ENCODE measurements around the gene ZNF446. TPM values are rescaled to one million over a fixed set of nuclear protein-coding genes. Genes with fewer than 3 reads are reported as not detected.

ZNF446 gene
- total RNA-seq, 2 donors from 2014 or later = 7.4 to 10.5 TPM

DNA sequence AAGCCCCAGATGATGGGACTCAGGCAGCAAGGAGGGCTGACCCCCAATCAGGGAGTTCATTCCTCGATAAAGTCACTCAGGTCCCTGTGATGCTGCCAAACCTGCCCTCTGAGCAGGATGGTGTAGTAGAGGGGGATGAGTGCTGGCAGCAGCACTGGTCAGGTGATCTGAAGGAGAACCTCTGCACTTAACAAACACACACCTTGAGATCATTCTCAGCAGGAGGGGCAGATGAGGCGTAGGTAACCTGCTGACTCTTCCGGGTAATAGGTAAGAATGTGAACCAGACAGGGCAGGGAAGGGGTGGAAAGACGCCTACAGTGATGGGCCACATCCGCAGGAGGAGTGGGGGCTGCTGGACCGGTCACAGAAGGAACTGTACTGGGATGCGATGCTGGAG, 3.2 kb downstream of the ZNF446 start:
- H3K4me1 ChIP-seq = peaks cover 6% of the 10 kb centered on the region
- H3K9ac ChIP-seq (ENCODE audit: low read depth in 2 of 2, low read length in 2 of 2) = no peak overlapping the region
- H3K9me3 ChIP-seq = no peaks in the 10 kb centered on the region
- TF ChIP-seq, protein P1, sequence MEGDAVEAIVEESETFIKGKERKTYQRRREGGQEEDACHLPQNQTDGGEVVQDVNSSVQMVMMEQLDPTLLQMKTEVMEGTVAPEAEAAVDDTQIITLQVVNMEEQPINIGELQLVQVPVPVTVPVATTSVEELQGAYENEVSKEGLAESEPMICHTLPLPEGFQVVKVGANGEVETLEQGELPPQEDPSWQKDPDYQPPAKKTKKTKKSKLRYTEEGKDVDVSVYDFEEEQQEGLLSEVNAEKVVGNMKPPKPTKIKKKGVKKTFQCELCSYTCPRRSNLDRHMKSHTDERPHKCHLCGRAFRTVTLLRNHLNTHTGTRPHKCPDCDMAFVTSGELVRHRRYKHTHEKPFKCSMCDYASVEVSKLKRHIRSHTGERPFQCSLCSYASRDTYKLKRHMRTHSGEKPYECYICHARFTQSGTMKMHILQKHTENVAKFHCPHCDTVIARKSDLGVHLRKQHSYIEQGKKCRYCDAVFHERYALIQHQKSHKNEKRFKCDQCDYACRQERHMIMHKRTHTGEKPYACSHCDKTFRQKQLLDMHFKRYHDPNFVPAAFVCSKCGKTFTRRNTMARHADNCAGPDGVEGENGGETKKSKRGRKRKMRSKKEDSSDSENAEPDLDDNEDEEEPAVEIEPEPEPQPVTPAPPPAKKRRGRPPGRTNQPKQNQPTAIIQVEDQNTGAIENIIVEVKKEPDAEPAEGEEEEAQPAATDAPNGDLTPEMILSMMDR (IDR thresholded peaks at IDR 0.05) = no peak
- no peak for DNase-seq
- no peak overlapping the region for H3K27ac ChIP-seq
- no peaks in the 10 kb centered on the region for H3K27me3 ChIP-seq
- intact Hi-C loops (cut with DNase I) = no loop called here
- H3K4me3 ChIP-seq = no peak overlapping the region
- H3K36me3 ChIP-seq = no peaks in the 10 kb centered on the region

DNA sequence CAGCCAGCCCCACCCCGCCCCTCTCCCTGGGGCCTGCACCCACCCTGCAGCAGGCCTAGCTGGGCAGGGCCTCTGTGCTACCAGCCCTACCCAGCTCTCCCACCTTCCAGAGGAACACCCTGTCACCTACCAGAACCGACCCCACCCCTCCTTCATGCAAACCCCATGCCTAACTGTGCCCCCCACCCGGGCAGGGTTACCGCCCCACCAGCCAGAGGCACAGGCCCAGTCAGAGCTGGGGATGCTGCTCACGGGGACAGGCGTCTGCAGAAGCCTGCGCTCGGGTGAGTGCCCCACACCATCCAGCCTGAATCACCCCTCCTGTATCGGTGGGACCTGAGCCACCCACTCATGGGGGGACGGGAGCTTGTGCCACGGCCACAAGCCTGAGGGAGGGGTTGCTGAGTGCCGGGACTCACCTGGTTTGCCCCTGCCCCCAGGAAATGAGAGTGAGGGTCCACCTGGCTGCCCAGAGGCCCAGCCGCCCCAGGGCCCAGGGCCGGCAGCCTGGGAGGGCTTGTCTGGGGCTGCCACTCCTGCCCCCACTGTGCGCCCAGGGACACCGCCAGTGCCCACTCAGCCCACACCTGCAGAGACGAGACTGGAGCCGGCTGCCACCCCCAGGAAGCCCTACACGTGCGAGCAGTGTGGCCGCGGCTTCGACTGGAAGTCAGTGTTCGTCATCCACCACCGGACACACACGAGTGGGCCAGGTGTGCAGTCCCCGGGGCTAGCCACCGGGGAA, 3.8 kb downstream of the ZNF446 start:
- Histone ChIP-seq H3K9ac (ENCODE audit: low read depth in 2 of 2, low read length in 2 of 2) (no peak overlapping the region), H3K27ac (no peak overlapping the region), H3K4me3 (no peak overlapping the region), H3K9me3 (no peaks in the 10 kb centered on the region), H3K4me1 (peaks cover 5% of the 10 kb centered on the region), H3K36me3 (no peaks in the 10 kb centered on the region), H3K27me3 (no peaks in the 10 kb centered on the region)
- intact Hi-C loops (cut with DNase I) = no loop called here
- TF ChIP-seq, protein P1 (IDR thresholded peaks at IDR 0.05) = no peak
- no peak for DNase-seq

DNA sequence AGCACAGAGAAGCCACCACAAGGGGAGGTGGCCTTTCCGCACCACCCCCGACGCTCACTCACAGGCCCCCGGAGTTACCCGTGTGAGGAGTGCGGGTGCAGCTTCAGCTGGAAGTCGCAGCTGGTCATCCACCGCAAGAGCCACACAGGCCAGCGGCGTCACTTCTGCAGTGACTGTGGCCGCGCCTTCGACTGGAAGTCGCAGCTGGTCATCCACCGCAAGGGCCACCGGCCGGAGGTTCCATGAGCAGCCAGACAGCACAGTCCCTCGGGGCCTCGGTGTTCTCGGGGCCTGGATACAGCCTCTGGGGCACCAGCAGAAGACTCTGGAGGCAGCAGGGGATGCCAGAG, 4.3 kb downstream of the ZNF446 start:
- no peak overlapping the region for H3K9ac ChIP-seq (ENCODE audit: low read depth in 2 of 2, low read length in 2 of 2)
- no peaks in the 10 kb centered on the region for H3K36me3 ChIP-seq
- DNase-seq = no peak

DNA sequence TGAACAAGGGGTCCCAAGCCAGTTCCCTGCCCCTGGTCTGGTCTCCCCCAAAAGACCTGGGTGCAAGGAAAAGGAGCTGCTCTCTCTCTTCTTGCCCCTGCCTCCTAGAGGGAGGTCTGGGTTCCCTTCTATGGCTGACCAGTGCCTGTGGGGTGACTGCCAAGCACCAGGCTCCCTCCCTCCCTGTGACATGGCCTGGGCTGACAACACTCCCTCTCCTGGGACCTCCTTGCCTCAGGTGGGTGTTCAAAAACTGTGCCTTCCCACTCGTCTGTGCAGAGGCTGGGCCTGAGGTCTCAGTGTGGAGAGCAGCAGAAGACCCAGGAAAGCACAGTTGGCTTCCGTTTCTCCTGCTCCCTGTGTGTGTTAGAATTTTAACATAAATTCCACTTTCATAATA, 4.7 kb downstream of the ZNF446 start:
- Histone ChIP-seq H3K27ac (no peak overlapping the region), H3K4me1 (no peaks in the 10 kb centered on the region), H3K36me3 (no peaks in the 10 kb centered on the region), H3K9ac (ENCODE audit: low read depth in 2 of 2, low read length in 2 of 2) (no peak overlapping the region), H3K27me3 (no peaks in the 10 kb centered on the region), H3K4me3 (no peak overlapping the region), H3K9me3 (no peaks in the 10 kb centered on the region)
- intact Hi-C loops (cut with DNase I) = no loop called here
- no peak for DNase-seq
- TF ChIP-seq, protein P1 (IDR thresholded peaks at IDR 0.05) = no peak

More for the DNA sequence above, 4.3 kb downstream of the ZNF446 start:
- Histone ChIP-seq H3K27ac (no peak overlapping the region), H3K4me1 (no peaks in the 10 kb centered on the region), H3K4me3 (no peak overlapping the region), H3K9me3 (no peaks in the 10 kb centered on the region), H3K27me3 (no peaks in the 10 kb centered on the region)
- TF ChIP-seq, protein P1 (IDR thresholded peaks at IDR 0.05) = no peak
- intact Hi-C loops (cut with DNase I) = no loop called here

DNA sequence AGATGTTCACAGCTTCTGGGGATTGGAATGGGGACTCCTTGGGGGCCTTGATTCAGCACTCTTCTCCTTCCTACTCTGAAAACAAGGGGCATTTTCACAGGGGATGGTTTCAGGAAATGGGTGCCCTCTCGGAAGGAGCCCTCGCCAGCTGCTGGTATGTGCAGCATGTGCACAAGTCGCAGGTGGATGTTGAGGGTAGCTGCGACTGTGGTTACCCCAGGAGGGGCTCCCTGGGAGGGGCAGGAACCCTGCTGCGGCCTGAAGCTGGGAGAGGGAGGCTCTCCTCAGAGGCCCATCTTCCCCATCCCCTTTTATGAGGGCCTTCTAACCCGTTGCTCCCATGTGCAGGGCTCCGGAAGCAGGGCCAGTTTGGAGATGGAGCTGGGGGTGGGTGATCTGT, 6.2 kb downstream of the ZNF446 start:
- H3K36me3 ChIP-seq = no peaks in the 10 kb centered on the region
- H3K9ac ChIP-seq (ENCODE audit: low read depth in 2 of 2, low read length in 2 of 2) = no peak overlapping the region
- H3K27me3 ChIP-seq = no peaks in the 10 kb centered on the region
- no peaks in the 10 kb centered on the region for H3K4me1 ChIP-seq
- intact Hi-C loops (cut with DNase I) = no loop called here
- TF ChIP-seq, protein P1 (IDR thresholded peaks at IDR 0.05) = no peak
- H3K4me3 ChIP-seq = no peak overlapping the region
- no peak overlapping the region for H3K27ac ChIP-seq
- H3K9me3 ChIP-seq = no peaks in the 10 kb centered on the region
- DNase-seq = no peak

All from colonic mucosa (tissue), 4 donors.